ENCODE measurements around the gene CCR9. TPM values are rescaled to one million over a fixed set of nuclear protein-coding genes. Genes with fewer than 3 reads are reported as not detected.

Gene CCR9
- total RNA-seq, 5 donors from 2014 or later (not counting 1 experiment from before 2014, with no cell fraction given), result 2.1 to 10.0 (median 4.2) TPM

DNA sequence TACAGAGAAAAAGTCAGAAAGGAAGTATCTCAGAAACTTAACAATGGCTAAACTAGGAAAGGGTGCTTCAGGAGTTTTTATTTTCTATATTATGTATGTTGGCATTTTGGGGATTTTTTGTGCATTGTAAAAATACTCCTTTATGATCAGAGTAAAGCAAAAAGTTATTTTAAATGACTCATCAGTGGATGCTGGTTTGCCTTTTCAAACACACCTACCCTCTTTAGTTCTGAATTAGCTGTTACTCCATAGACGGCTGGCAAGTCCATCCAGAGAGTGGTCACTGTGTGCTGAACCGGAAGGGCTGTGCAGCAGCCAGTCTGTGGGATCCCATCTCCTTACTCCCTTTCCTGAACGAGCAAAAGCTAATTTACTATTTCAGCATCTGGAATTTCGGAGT, 942 bp downstream of the CCR9 start:
- no peak overlapping the region for H3K27ac ChIP-seq (ENCODE audit: low read length)
- Mint-ChIP-seq H3K4me3 (peak overlapping the region in 1 of 3 donors; percentile 62), H3K4me1 (peaks cover 30 to 49% (median 48%) of the 10 kb centered on the region in 3 donors)

DNA sequence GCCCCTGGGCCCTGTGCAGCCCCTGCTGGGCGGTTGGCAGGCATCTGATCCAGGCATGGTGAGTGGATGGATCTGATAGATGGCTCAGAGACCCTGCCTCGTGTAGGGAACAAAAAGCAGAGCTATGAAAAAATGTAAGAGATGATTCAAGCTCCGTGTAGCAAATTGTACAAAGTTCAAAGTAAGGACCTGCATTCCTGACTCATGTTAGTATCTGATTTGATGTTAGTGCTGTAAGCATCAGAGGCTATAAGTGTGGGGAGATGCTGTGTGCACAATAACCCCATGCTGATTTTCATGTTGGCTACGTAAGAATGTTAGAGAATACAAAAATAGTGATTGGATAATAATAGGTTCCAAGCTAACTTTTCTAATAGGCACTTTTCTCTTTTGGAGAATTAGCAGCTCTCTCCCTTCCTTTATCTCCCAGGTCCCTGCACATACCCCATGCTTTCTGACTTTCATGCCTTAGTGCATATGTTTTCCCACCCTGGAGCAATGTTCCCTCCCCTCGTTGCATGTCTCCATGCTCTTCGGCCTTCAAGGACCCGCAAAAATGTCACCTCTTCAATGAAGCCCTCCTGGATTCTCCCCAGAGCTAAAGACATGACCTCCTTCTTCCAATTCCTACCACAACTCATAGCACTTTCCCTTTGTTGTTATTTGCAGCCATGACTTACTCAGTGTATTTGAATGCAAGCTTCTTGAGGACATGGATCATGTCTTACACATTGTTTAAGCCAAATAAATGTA, 1.6 kb downstream of the CCR9 start:
- peak overlapping the region in 1 of 2 donors; percentile 42 for H3K4me3 ChIP-seq (ENCODE audit: control insufficient read depth in 1 of 2, extremely low read depth in 1 of 2, low read length in 1 of 2)
- WGBS (ENCODE audit: insufficient coverage), result 81% methylated on average over 6 of the region's 7 CpGs
- no peaks in the 10 kb centered on the region for H3K9me3 ChIP-seq
- CTCF ChIA-PET, result no interaction called here
- no peaks in the 10 kb centered on the region for H3K36me3 Mint-ChIP-seq
- H3K9me3 Mint-ChIP-seq, result no peaks in the 10 kb centered on the region
- no peaks in the 10 kb centered on the region for H3K36me3 ChIP-seq (ENCODE audit: control insufficient read depth in 2 of 2, extremely low read depth in 1 of 2, insufficient read depth in 1 of 2, low read length in 1 of 2)
- peaks cover 5 to 59% of the 10 kb centered on the region in 2 experiments for H3K4me1 ChIP-seq (ENCODE audit: control insufficient read depth in 1 of 2, extremely low read depth in 1 of 2, insufficient read depth in 2 of 2, low read length in 2 of 2)
- peak overlapping the region in 1 of 2 donors; percentile 55 for H3K27ac Mint-ChIP-seq
- DNase-seq (no peak), ATAC-seq (replicated peaks in 1 of 4) (no peak)
- peaks cover 6 to 16% of the 10 kb centered on the region in 2 donors for H3K27me3 Mint-ChIP-seq
- no peaks in the 10 kb centered on the region for H3K27me3 ChIP-seq (replicated peaks in 1 of 2; ENCODE audit: control insufficient read depth in 2 of 2, extremely low read depth in 1 of 2, insufficient read depth in 2 of 2, low read length in 1 of 2)
- H3K27ac ChIP-seq (ENCODE audit: low read length), result no peak overlapping the region
- peak overlapping the region in 2 of 3 donors; percentile 9 to 62 for H3K4me3 Mint-ChIP-seq
- POLR2A ChIA-PET, result interaction anchor here in 1 of 2 donors (1.0 kb wide), 1 partner anchor 16 kb away, joined by 4 read pairs; no protein-coding TSS in a partner anchor
- peaks cover 36 to 56% (median 55%) of the 10 kb centered on the region in 3 donors for H3K4me1 Mint-ChIP-seq

More for the DNA sequence above, 942 bp downstream of the CCR9 start:
- ChIA-PET POLR2A (interaction anchor here in 1 of 2 donors (1.0 kb wide), 1 partner anchor 15 kb away, joined by 4 read pairs; no protein-coding TSS in a partner anchor), CTCF (no interaction called here)
- H3K27me3 Mint-ChIP-seq, result peaks cover 6 to 16% of the 10 kb centered on the region in 2 donors
- ATAC-seq (replicated peaks in 1 of 4), result no peak
- no peaks in the 10 kb centered on the region for H3K36me3 ChIP-seq (ENCODE audit: control insufficient read depth in 2 of 2, extremely low read depth in 1 of 2, insufficient read depth in 1 of 2, low read length in 1 of 2)
- H3K27me3 ChIP-seq (replicated peaks in 1 of 2; ENCODE audit: control insufficient read depth in 2 of 2, extremely low read depth in 1 of 2, insufficient read depth in 2 of 2, low read length in 1 of 2), result no peaks in the 10 kb centered on the region
- peak overlapping the region in 1 of 2 donors; percentile 55 for H3K27ac Mint-ChIP-seq
- WGBS (ENCODE audit: insufficient coverage), result 66% methylated on average over 2 of the region's 4 CpGs
- H3K9me3 Mint-ChIP-seq, result no peaks in the 10 kb centered on the region
- DNase-seq, result no peak
- H3K4me1 ChIP-seq (ENCODE audit: control insufficient read depth in 1 of 2, extremely low read depth in 1 of 2, insufficient read depth in 2 of 2, low read length in 2 of 2), result peaks cover 5 to 54% of the 10 kb centered on the region in 2 experiments
- no peaks in the 10 kb centered on the region for H3K36me3 Mint-ChIP-seq
- H3K9me3 ChIP-seq, result no peaks in the 10 kb centered on the region
- H3K4me3 ChIP-seq (ENCODE audit: control insufficient read depth in 1 of 2, extremely low read depth in 1 of 2, low read length in 1 of 2), result peak overlapping the region in 1 of 2 donors; percentile 42

- Mint-ChIP-seq H3K27me3 (peaks cover 6 to 12% of the 10 kb centered on the region in 2 donors), H3K4me3 (peak overlapping the region in 1 of 3 donors; percentile 35), H3K9me3 (no peaks in the 10 kb centered on the region), H3K36me3 (no peaks in the 10 kb centered on the region), H3K4me1 (peaks cover 49 to 68% (median 68%) of the 10 kb centered on the region in 3 donors), H3K27ac (no peak overlapping the region)
- ChIA-PET CTCF (interaction anchor here in 1 of 2 donors (0.5 to 0.6 kb wide), 2 partner anchors 45 to 275 kb away, joined by 3 read pairs; no protein-coding TSS in a partner anchor), POLR2A (interaction anchor here (0.6 to 0.7 kb wide), 2 partner anchors 160 to 482 kb away, joined by 3 read pairs; no protein-coding TSS in a partner anchor)
- ATAC-seq (replicated peaks in 1 of 4) (no peak), DNase-seq (no peak)
- Histone ChIP-seq H3K27ac (ENCODE audit: low read length) (no peak overlapping the region), H3K4me3 (ENCODE audit: control insufficient read depth in 1 of 2, extremely low read depth in 1 of 2, low read length in 1 of 2) (peak overlapping the region in 1 of 2 donors; percentile 33), H3K4me1 (ENCODE audit: control insufficient read depth in 1 of 2, extremely low read depth in 1 of 2, insufficient read depth in 2 of 2, low read length in 2 of 2) (peaks cover 10 to 68% of the 10 kb centered on the region in 2 experiments), H3K9me3 (no peaks in the 10 kb centered on the region), H3K36me3 (ENCODE audit: control insufficient read depth in 2 of 2, extremely low read depth in 1 of 2, insufficient read depth in 1 of 2, low read length in 1 of 2) (no peaks in the 10 kb centered on the region), H3K27me3 (replicated peaks in 1 of 2; ENCODE audit: control insufficient read depth in 2 of 2, extremely low read depth in 1 of 2, insufficient read depth in 2 of 2, low read length in 1 of 2) (no peaks in the 10 kb centered on the region)
- 80% methylated on average over 1 of the region's 4 CpGs for WGBS (ENCODE audit: insufficient coverage)
These were observed 3.0 kb downstream of the CCR9 start for GRCh38 chr3:45889337-45889736.

- no peaks in the 10 kb centered on the region for H3K9me3 Mint-ChIP-seq
- peak in 23 of 35 experiments; percentile 19 to 61 (median 35) for DNase-seq
- no CpG with 5 or more reads among the region's 3 CpGs for WGBS (ENCODE audit: insufficient coverage)
- H3K4me1 Mint-ChIP-seq, result peaks cover 49 to 65% (median 65%) of the 10 kb centered on the region in 3 donors
- peak in 3 of 4 experiments; percentile 35 to 56 (median 47) for ATAC-seq (replicated peaks in 1 of 4)
- peak overlapping the region; percentile 34 to 51 (median 49) for H3K4me3 Mint-ChIP-seq
- H3K27me3 ChIP-seq (replicated peaks in 1 of 2; ENCODE audit: control insufficient read depth in 2 of 2, extremely low read depth in 1 of 2, insufficient read depth in 2 of 2, low read length in 1 of 2), result no peaks in the 10 kb centered on the region
- H3K36me3 Mint-ChIP-seq, result no peaks in the 10 kb centered on the region
- H3K27me3 Mint-ChIP-seq, result peaks cover 5 to 6% of the 10 kb centered on the region in 2 donors
- no peaks in the 10 kb centered on the region for H3K36me3 ChIP-seq (ENCODE audit: control insufficient read depth in 2 of 2, extremely low read depth in 1 of 2, insufficient read depth in 1 of 2, low read length in 1 of 2)
- peak overlapping the region; percentile 4 to 54 for H3K4me3 ChIP-seq (ENCODE audit: control insufficient read depth in 1 of 2, extremely low read depth in 1 of 2, low read length in 1 of 2)
- POLR2A ChIA-PET, result no interaction called here
- H3K27ac Mint-ChIP-seq, result no peak overlapping the region
- no peaks in the 10 kb centered on the region for H3K9me3 ChIP-seq
- no peak overlapping the region for H3K27ac ChIP-seq (ENCODE audit: low read length)
- H3K4me1 ChIP-seq (ENCODE audit: control insufficient read depth in 1 of 2, extremely low read depth in 1 of 2, insufficient read depth in 2 of 2, low read length in 2 of 2), result peaks cover 10 to 69% of the 10 kb centered on the region in 2 experiments
- CTCF ChIA-PET, result no interaction called here
These were observed 4.1 kb downstream of the CCR9 start for GRCh38 chr3:45890405-45890804.

GRCh38 chr3:45892161-45892560, 5.8 kb downstream of the CCR9 start:
- Mint-ChIP-seq H3K27ac (peak overlapping the region in 1 of 2 donors; percentile 6), H3K4me1 (peaks cover 43 to 56% (median 53%) of the 10 kb centered on the region in 3 donors), H3K4me3 (peak overlapping the region in 1 of 3 donors; percentile 8), H3K9me3 (no peaks in the 10 kb centered on the region), H3K36me3 (no peaks in the 10 kb centered on the region), H3K27me3 (peaks cover 5 to 6% of the 10 kb centered on the region in 2 donors)
- no peaks in the 10 kb centered on the region for H3K36me3 ChIP-seq (ENCODE audit: control insufficient read depth in 2 of 2, extremely low read depth in 1 of 2, insufficient read depth in 1 of 2, low read length in 1 of 2)
- ChIA-PET POLR2A (no interaction called here), CTCF (no interaction called here)
- DNase-seq, result no peak
- no peak overlapping the region for H3K4me3 ChIP-seq (ENCODE audit: control insufficient read depth in 1 of 2, extremely low read depth in 1 of 2, low read length in 1 of 2)
- no peaks in the 10 kb centered on the region for H3K27me3 ChIP-seq (replicated peaks in 1 of 2; ENCODE audit: control insufficient read depth in 2 of 2, extremely low read depth in 1 of 2, insufficient read depth in 2 of 2, low read length in 1 of 2)
- no peaks in the 10 kb centered on the region for H3K9me3 ChIP-seq
- no peak overlapping the region for H3K27ac ChIP-seq (ENCODE audit: low read length)
- WGBS (ENCODE audit: insufficient coverage), result no CpG with 5 or more reads among the region's 1 CpG
- H3K4me1 ChIP-seq (ENCODE audit: control insufficient read depth in 1 of 2, extremely low read depth in 1 of 2, insufficient read depth in 2 of 2, low read length in 2 of 2), result peaks cover 10 to 56% of the 10 kb centered on the region in 2 experiments
- ATAC-seq (replicated peaks in 1 of 4), result no peak

DNA sequence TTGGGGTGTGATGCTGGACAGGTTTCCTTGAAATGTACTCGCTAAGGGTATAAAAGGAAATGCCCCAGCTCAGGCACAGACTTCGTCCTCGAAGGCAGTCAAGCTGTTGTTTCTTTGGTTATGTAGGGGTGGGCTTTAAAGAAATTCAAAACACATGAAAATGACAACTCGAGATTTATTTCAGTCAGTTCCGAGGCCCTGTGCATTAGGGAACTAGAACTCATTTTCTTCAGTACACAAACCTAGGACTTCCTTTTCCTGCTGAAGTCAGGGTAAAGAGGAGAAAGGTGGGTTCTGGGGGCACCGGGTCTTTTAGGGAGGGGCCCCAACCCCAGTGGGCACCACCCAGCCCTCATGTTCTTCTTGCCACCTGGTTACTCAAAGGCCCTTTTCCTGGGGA, 7.7 kb downstream of the CCR9 start:
- DNase-seq (no peak), ATAC-seq (replicated peaks in 1 of 4) (no peak)
- Histone ChIP-seq H3K27ac (ENCODE audit: low read length) (no peak overlapping the region), H3K9me3 (no peaks in the 10 kb centered on the region), H3K36me3 (ENCODE audit: control insufficient read depth in 2 of 2, extremely low read depth in 1 of 2, insufficient read depth in 1 of 2, low read length in 1 of 2) (no peaks in the 10 kb centered on the region), H3K27me3 (replicated peaks in 1 of 2; ENCODE audit: control insufficient read depth in 2 of 2, extremely low read depth in 1 of 2, insufficient read depth in 2 of 2, low read length in 1 of 2) (no peaks in the 10 kb centered on the region), H3K4me1 (ENCODE audit: control insufficient read depth in 1 of 2, extremely low read depth in 1 of 2, insufficient read depth in 2 of 2, low read length in 2 of 2) (peaks cover 10 to 44% of the 10 kb centered on the region in 2 experiments), H3K4me3 (ENCODE audit: control insufficient read depth in 1 of 2, extremely low read depth in 1 of 2, low read length in 1 of 2) (no peak overlapping the region)
- no peaks in the 10 kb centered on the region for H3K9me3 Mint-ChIP-seq
- H3K4me3 Mint-ChIP-seq, result no peak overlapping the region
- peak overlapping the region in 1 of 2 donors; percentile 79 for H3K27ac Mint-ChIP-seq
- H3K27me3 Mint-ChIP-seq, result peaks cover 6 to 9% of the 10 kb centered on the region in 2 donors
- peaks cover 4% of the 10 kb centered on the region for H3K36me3 Mint-ChIP-seq
- POLR2A ChIA-PET, result no interaction called here
- CTCF ChIA-PET, result no interaction called here
- H3K4me1 Mint-ChIP-seq, result peaks cover 38 to 46% (median 44%) of the 10 kb centered on the region in 3 donors
- 63% methylated on average over 3 of the region's 6 CpGs for WGBS (ENCODE audit: insufficient coverage)
